ENCODE measurements around the gene SUZ12. TPM values are rescaled to one million over a fixed set of nuclear protein-coding genes. Genes with fewer than 3 reads are reported as not detected.
"Not testable (repeated sequence)": the region's sequence is repeated elsewhere in the genome, so short reads cannot be mapped to it uniquely, and the experiment has no call there.

The SUZ12 gene
- total RNA-seq, 1 donor from 2014 or later: 14.7 TPM

- no peaks in the 10 kb centered on the region for H3K36me3 ChIP-seq
- no peaks in the 10 kb centered on the region for H3K27me3 ChIP-seq
- DNase-seq (ENCODE audit: extremely low spot score in 2 of 2): no peak
- intact Hi-C loops (cut with DNase I): loop anchor here (10.0 kb wide), 1 partner anchor 473 kb away; no protein-coding TSS in a partner anchor
- no peaks in the 10 kb centered on the region for H3K9me3 ChIP-seq
- no peak overlapping the region for H3K4me3 ChIP-seq
- H3K4me1 ChIP-seq: no peaks in the 10 kb centered on the region
- TF ChIP-seq CTCF (IDR thresholded peaks at IDR 0.05): no peak
- no peak for TF ChIP-seq POLR2AphosphoS5 (IDR thresholded peaks at IDR 0.05; ENCODE audit: insufficient read depth in 1 of 2, low read depth in 1 of 2)
- no peak for TF ChIP-seq POLR2A (IDR thresholded peaks at IDR 0.05)
- no peak overlapping the region for H3K27ac ChIP-seq
Observed at GRCh38 chr17:31907342-31907962, 29.4 kb upstream of the SUZ12 start.

- Histone ChIP-seq H3K4me1 (no peaks in the 10 kb centered on the region), H3K27ac (no peak overlapping the region), H3K9me3 (no peaks in the 10 kb centered on the region), H3K27me3 (no peaks in the 10 kb centered on the region), H3K36me3 (no peaks in the 10 kb centered on the region), H3K4me3 (no peak overlapping the region)
- intact Hi-C loops (cut with DNase I): loop anchor here (10.0 kb wide), 1 partner anchor 474 kb away; no protein-coding TSS in a partner anchor
- TF ChIP-seq POLR2A (IDR thresholded peaks at IDR 0.05) (no peak), POLR2AphosphoS5 (IDR thresholded peaks at IDR 0.05; ENCODE audit: insufficient read depth in 1 of 2, low read depth in 1 of 2) (no peak), CTCF (IDR thresholded peaks at IDR 0.05) (no peak)
- no peak for DNase-seq (ENCODE audit: extremely low spot score in 2 of 2)
Observed at GRCh38 chr17:31908386-31908785, 28.4 kb upstream of the SUZ12 start.

GRCh38 chr17:31912705-31913104, 24.1 kb upstream of the SUZ12 start:
- H3K27me3 ChIP-seq; H3K9me3 ChIP-seq; intact Hi-C loops (cut with DNase I); DNase-seq (ENCODE audit: extremely low spot score in 2 of 2); H3K27ac ChIP-seq; H3K4me3 ChIP-seq; H3K4me1 ChIP-seq; H3K36me3 ChIP-seq: not testable (repeated sequence)

- intact Hi-C loops (cut with DNase I): no loop called here
- TF ChIP-seq CTCF (IDR thresholded peaks at IDR 0.05) (no peak), POLR2A (IDR thresholded peaks at IDR 0.05) (no peak), POLR2AphosphoS5 (IDR thresholded peaks at IDR 0.05; ENCODE audit: insufficient read depth in 1 of 2, low read depth in 1 of 2) (no peak)
- no peak for DNase-seq (ENCODE audit: extremely low spot score in 2 of 2)
- Histone ChIP-seq H3K27ac (no peak overlapping the region), H3K36me3 (no peaks in the 10 kb centered on the region), H3K4me1 (no peaks in the 10 kb centered on the region), H3K27me3 (no peaks in the 10 kb centered on the region), H3K4me3 (no peak overlapping the region), H3K9me3 (no peaks in the 10 kb centered on the region)
Observed at GRCh38 chr17:31915456-31916100, 21.2 kb upstream of the SUZ12 start.

GRCh38 chr17:31916491-31917064, 20.2 kb upstream of the SUZ12 start:
- no peak overlapping the region for H3K27ac ChIP-seq
- no peak overlapping the region for H3K4me3 ChIP-seq
- TF ChIP-seq POLR2A (IDR thresholded peaks at IDR 0.05) (no peak), CTCF (IDR thresholded peaks at IDR 0.05) (no peak), POLR2AphosphoS5 (IDR thresholded peaks at IDR 0.05; ENCODE audit: insufficient read depth in 1 of 2, low read depth in 1 of 2) (no peak)
- intact Hi-C loops (cut with DNase I): no loop called here
- no peak for DNase-seq (ENCODE audit: extremely low spot score in 2 of 2)
- H3K36me3 ChIP-seq: no peaks in the 10 kb centered on the region
- H3K27me3 ChIP-seq: no peaks in the 10 kb centered on the region
- no peaks in the 10 kb centered on the region for H3K4me1 ChIP-seq
- no peaks in the 10 kb centered on the region for H3K9me3 ChIP-seq

Measured in vagina (tissue), 2 donors.